Aorta (tissue), 5 donors: Measurements from ENCODE around the gene TFAP2E. TPM values are rescaled to one million over a fixed set of nuclear protein-coding genes. Genes with fewer than 3 reads are reported as not detected.
A peak's percentile ranks its signal among the peaks of the same experiment; 100 is the strongest.

ENCODE experiments used
- ATAC-seq: fragments of 200-7000 bp; cut with Tn5 transposase; one replicate; pipeline ENCODE4 v1.9.1; 2022; ENCODE audit warnings: moderate library complexity; ENCODE audit not compliant: low FRiP score
- DNase-seq, 2 donors: peaks; one replicate each; pipeline ENCODE4 v3.0.0-alpha.2; 2020
- H3K27ac ChIP-seq, 2 donors: one replicate each; pipeline ENCODE4 v1.5.1; 2013; ENCODE audit warnings: low read length in 2 of 2, mild to moderate bottlenecking in 2 of 2, moderate library complexity in 2 of 2, control low read depth in 1 of 2, inconsistent platforms in 1 of 2, low read depth in 1 of 2
- H3K27me3 ChIP-seq, 2 donors: one replicate each; pipeline ENCODE4 v1.6.1; 2013; ENCODE audit warnings: control low read depth in 1 of 2, low read length in 1 of 2, mild to moderate bottlenecking in 1 of 2, moderate library complexity in 1 of 2; ENCODE audit not compliant: insufficient read depth in 2 of 2, control insufficient read depth in 1 of 2
- H3K36me3 ChIP-seq, 2 donors: one replicate each; pipeline ENCODE4 v1.6.1; 2013; ENCODE audit warnings: control low read depth in 1 of 2, low read length in 1 of 2, mild to moderate bottlenecking in 1 of 2; ENCODE audit not compliant: insufficient read depth in 2 of 2, control insufficient read depth in 1 of 2
- H3K4me1 ChIP-seq, 2 donors: one replicate each; pipeline ENCODE4 v1.6.1; 2013; ENCODE audit warnings: low read length in 2 of 2, control low read depth in 1 of 2, mild to moderate bottlenecking in 1 of 2, moderate library complexity in 1 of 2; ENCODE audit not compliant: insufficient read depth in 2 of 2, control insufficient read depth in 1 of 2
- H3K4me3 ChIP-seq, 2 donors: one replicate each; pipeline ENCODE4 v1.5.1; 2013; ENCODE audit warnings: low read length in 2 of 2, control low read depth in 1 of 2, mild to moderate bottlenecking in 1 of 2
- H3K9me3 ChIP-seq: one replicate; pipeline ENCODE4 v1.6.1; 2013; ENCODE audit warnings: mild to moderate bottlenecking, low read length; ENCODE audit not compliant: control insufficient read depth
- WGBS, 2 donors: extraction: QIAGEN DNeasy Blood & Tissue Kit; methylation state at CpG; one replicate each; pipeline ENCODE4 v1.1.7; 2013; 5-methylcytosine and 5-hydroxymethylcytosine counted together
- intact Hi-C, 2 donors: fragments of 100-400 bp; cut with DNase I; formaldehyde crosslinking; loops; one replicate each; pipeline versions ENCODE4 v1.14.2 to v1.15.0; 2022
- polyA plus RNA-seq, 2 donors: library from polyadenylated mRNA; stranded (reverse); fragments of 200-250 nt; gene quantifications; one replicate each; pipeline ENCODE4 v1.2.3, GENCODE V29; 2013
- total RNA-seq, 2 donors: library from RNA; stranded (reverse); fragmentation: NEBNext Ultra II Directional; extraction: Animal tissue kit (Norgen Biotek cat#: 25700); gene quantifications; one replicate each; pipeline ENCODE4 v1.2.1, GENCODE V29; 2021
- donor health status: healthy with polysubstance abuse.
- donor health status: Bipolar disorder and iron deficiency.
- donor health status: DM: no; HTN: no; CAD: no.
- donor health status: DM: no; HTN: no; CAD: no.
- donor health status: DM: yes; HTN: yes; CAD: no.

The TFAP2E gene
- total and polyA plus RNA-seq, 4 donors: 0.71 to 1.1 (median 1.0) TPM; not detected in 1

DNA sequence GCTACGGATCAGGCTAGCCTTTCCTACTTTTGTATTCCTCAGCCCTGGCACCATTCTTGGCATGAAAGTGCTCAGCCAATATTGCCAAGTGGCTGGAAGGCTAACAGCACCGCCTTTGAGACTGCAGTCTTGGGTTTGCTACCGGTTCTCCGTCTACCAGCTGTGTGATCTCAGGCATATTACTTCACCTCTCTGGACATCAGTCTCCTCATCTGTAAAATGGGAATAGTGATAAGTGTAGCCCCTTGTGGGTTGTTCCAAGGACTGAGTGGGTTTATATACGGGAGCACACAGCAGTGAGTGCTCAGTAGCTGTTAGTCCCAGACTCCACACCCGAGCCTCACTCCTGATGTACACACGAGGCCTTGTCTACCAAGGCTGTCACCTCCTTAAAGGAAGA lies 13.7 kb downstream of the TFAP2E start:
- Histone ChIP-seq H3K27ac (no peak overlapping the region), H3K27me3 (no peaks in the 10 kb centered on the region), H3K36me3 (no peaks in the 10 kb centered on the region), H3K9me3 (no peaks in the 10 kb centered on the region), H3K4me1 (no peaks in the 10 kb centered on the region), H3K4me3 (no peak overlapping the region)
- intact Hi-C loops: no loop called here
- DNase-seq (no peak), ATAC-seq (no peak)
- 87 to 90% methylated on average over 7 of the region's 7 CpGs for WGBS, 2 donors

DNA sequence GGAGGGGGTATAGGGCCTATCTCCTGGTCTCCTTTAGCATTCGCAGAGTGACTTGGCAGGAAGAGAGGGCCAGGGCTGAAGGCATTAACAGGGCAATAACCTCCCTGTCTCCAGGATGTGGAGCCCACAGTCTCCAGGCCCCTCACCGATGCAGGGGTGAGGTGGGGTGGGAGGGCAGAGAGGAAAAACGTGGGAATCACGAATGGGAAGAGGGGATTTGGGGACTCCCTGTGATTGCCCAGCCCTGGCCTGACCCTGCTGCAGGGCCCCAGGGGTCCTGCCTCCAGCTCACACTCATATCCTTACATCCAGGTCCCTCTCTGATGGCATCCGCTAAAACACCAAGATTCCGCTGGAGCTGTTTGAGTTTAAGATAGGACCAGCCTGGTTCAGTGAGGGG lies 14.6 kb downstream of the TFAP2E start:
- H3K4me1 ChIP-seq: no peaks in the 10 kb centered on the region
- no peak overlapping the region for H3K27ac ChIP-seq
- H3K9me3 ChIP-seq: no peaks in the 10 kb centered on the region
- WGBS, 2 donors: 81 to 85% methylated on average over 6 of the region's 6 CpGs
- ATAC-seq (no peak), DNase-seq (peak in 1 of 2 donors; percentile 61)
- no peaks in the 10 kb centered on the region for H3K36me3 ChIP-seq
- no peak overlapping the region for H3K4me3 ChIP-seq
- no peaks in the 10 kb centered on the region for H3K27me3 ChIP-seq
- intact Hi-C loops: no loop called here

DNA sequence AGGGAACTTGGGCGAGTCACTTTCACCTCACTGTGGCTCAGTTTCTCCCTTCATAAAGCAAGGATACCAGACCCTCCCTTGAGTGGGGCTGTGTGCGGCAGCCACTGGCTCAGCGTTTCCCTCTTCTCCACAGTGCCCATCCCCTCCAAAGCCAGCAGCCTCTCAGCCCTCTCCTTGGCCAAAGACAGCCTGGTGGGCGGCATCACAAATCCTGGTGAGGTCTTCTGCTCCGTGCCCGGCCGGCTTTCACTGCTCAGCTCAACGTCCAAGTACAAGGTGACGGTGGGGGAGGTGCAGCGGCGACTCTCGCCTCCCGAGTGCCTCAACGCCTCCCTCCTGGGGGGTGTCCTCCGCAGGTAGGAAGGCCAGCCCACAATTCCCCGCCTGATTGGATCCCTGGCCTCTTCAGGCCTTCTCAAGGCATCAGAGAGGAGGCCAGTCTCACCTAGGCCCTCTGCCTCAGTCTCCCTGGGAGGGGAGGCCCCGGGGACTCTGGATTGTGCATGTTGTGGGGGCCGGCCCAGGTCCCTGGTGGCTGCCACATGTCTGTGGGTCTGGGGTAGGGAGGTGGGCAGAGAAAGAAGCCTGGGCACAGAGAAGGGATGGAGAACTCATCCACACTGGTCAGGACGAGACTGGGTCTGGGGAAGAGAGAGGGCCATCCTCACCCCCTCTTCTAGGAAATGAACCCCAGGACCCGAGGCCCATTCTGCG lies 15.2 kb downstream of the TFAP2E start:
- DNase-seq (peak in 1 of 2 donors; percentile 61), ATAC-seq (peak; percentile 45)
- H3K36me3 ChIP-seq: no peaks in the 10 kb centered on the region
- H3K27ac ChIP-seq: no peak overlapping the region
- H3K9me3 ChIP-seq: no peaks in the 10 kb centered on the region
- H3K4me3 ChIP-seq: no peak overlapping the region
- intact Hi-C loops: no loop called here
- no peaks in the 10 kb centered on the region for H3K27me3 ChIP-seq
- H3K4me1 ChIP-seq: no peaks in the 10 kb centered on the region
- WGBS, 2 donors: 69 to 75% methylated on average over 21 of the region's 21 CpGs

DNA sequence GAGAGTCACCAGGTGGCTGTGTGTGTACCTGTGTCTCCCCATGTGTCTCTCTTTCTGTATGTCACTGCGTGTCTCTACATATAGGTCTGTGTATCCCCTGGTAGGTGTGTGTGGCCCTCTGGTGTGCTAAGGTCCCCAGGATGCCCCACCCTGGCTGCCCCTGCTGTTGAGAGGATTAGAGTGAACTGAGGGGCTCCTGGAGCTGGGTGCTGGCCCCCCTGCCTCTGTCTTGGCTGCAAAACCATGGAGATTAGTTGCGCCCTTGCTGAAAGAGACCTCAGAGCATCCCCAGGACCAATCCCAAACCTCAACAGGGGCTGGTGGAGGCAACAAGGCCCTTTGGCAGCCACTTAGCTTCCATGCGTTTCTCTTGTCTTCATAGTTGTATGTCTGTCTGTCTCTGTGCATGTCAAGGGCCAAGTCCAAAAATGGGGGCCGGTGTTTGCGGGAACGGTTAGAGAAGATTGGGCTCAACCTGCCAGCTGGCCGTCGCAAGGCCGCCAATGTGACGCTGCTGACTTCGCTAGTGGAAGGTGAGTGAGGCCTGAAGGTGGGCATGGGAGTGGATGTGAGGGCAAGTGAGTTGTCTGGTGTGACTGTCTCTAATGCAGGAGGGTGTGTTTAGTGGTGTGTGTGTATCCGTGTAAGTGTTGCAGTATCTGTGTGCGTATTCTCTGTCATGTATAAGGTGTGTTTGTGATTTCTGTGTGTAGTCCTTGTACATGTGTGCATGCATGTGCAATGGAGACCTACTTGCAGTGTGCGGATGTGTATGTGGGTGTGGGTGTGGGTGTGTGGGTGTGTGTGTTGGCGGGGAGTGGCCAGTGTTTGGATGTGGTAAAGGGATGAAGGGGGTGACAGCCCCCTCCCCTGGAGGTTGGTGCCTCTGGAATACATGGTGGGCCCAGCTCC lies 16.7 kb downstream of the TFAP2E start:
- peak in 1 of 2 donors; percentile 45 for DNase-seq
- H3K27me3 ChIP-seq: no peaks in the 10 kb centered on the region
- no peaks in the 10 kb centered on the region for H3K4me1 ChIP-seq
- ATAC-seq: no peak
- no peak overlapping the region for H3K4me3 ChIP-seq
- intact Hi-C loops: no loop called here
- H3K9me3 ChIP-seq: no peaks in the 10 kb centered on the region
- H3K27ac ChIP-seq: no peak overlapping the region
- no peaks in the 10 kb centered on the region for H3K36me3 ChIP-seq
- 96 to 97% methylated on average over 15 of the region's 15 CpGs for WGBS, 2 donors

DNA sequence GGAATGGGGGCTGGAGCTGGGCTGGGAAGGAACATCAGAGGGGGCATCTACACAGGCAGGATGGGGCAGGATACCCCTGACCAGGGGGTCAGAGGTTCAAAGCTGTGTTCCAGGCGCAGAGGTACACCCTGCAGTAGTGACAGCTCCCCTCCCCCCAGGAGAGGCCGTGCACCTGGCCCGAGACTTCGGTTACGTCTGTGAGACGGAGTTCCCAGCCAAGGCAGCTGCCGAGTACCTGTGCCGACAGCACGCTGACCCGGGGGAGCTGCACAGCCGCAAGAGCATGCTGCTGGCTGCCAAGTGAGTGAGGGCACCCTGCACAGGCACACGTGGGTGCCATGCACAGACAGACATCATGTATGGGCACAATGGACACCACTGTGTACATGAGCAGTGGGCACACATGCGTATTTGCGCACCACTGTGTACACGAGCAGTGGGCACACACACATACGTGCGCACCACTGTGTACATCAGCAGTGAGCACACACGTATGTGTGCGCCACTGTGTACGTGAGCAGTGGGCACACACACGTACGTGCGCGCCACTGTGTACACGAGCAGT lies 17.4 kb downstream of the TFAP2E start:
- H3K9me3 ChIP-seq: no peaks in the 10 kb centered on the region
- H3K27ac ChIP-seq: no peak overlapping the region
- intact Hi-C loops: no loop called here
- WGBS, 2 donors: 91 to 94% methylated on average over 25 of the region's 25 CpGs
- no peaks in the 10 kb centered on the region for H3K4me1 ChIP-seq
- peak in 1 of 2 donors; percentile 57 for DNase-seq
- ATAC-seq: no peak
- H3K36me3 ChIP-seq: no peaks in the 10 kb centered on the region
- H3K4me3 ChIP-seq: no peak overlapping the region
- no peaks in the 10 kb centered on the region for H3K27me3 ChIP-seq

DNA sequence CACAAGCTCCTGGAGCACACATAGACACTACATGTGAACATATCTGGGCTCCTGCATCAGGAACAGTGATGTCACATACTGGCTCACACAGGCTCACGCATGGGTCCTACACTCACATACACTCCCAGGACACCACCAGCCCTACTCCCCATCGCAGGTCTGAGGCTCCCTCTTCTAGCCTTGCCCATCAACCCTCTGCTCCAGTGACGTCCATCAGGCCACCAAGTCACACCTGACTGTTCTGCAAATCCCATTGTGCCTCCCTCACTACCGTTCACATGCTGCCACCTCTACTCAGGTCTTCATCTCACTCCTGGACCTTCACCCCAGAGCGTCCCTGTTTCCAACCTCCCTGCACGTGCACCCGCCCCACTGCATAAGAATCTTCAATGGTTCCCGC lies 18.1 kb downstream of the TFAP2E start:
- peak in 1 of 2 donors; percentile 40 for DNase-seq
- H3K27me3 ChIP-seq: no peaks in the 10 kb centered on the region
- H3K27ac ChIP-seq: no peak overlapping the region
- ATAC-seq: no peak
- intact Hi-C loops: no loop called here
- H3K4me1 ChIP-seq: no peaks in the 10 kb centered on the region
- no peaks in the 10 kb centered on the region for H3K9me3 ChIP-seq
- H3K36me3 ChIP-seq: no peaks in the 10 kb centered on the region
- H3K4me3 ChIP-seq: no peak overlapping the region
- WGBS, 2 donors: 89 to 92% methylated on average over 8 of the region's 8 CpGs

DNA sequence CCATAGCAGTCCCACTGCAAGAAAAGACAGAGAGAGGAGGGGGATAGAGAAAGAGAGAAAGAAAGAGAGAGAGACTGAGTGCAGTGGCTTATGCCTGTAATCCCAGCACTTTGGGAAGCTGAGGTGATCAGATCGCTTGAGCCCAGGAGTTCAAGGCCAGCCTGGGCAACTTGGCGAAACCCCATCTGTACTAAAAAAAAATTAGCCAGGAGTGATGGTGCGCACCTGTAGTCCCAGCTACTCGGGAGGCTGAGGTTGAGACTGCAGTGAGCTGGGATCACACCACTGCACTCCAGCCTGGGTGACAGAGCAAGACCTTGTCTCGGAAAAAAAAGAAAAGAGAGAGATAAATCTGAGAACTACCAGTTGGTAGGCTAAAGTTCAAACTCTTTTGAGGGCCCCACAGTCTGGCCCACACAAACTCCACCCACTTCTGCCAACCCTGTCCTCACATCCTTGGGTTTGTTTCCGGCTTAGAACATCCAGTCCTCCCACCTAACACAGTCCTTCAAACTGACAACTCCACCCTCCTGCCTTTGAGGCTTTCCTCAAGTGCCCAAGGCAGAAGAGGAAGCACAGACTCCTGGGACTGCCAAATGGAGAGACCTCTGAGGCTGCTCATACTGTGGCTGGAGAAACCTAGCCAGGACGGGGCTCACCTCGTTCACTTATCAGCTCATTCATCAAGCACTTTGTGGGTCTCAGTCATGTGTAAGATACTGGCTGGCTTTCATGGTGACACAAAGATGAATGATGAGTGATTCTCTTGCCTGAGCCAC lies 20.1 kb downstream of the TFAP2E start:
- Histone ChIP-seq H3K36me3 (no peaks in the 10 kb centered on the region), H3K27me3 (no peaks in the 10 kb centered on the region), H3K9me3 (no peaks in the 10 kb centered on the region), H3K4me1 (no peaks in the 10 kb centered on the region), H3K27ac (no peak overlapping the region), H3K4me3 (no peak overlapping the region)
- no peak for ATAC-seq
- DNase-seq: no peak
- intact Hi-C loops: no loop called here
- 78 to 79% methylated on average over 8 of the region's 8 CpGs for WGBS, 2 donors

DNA sequence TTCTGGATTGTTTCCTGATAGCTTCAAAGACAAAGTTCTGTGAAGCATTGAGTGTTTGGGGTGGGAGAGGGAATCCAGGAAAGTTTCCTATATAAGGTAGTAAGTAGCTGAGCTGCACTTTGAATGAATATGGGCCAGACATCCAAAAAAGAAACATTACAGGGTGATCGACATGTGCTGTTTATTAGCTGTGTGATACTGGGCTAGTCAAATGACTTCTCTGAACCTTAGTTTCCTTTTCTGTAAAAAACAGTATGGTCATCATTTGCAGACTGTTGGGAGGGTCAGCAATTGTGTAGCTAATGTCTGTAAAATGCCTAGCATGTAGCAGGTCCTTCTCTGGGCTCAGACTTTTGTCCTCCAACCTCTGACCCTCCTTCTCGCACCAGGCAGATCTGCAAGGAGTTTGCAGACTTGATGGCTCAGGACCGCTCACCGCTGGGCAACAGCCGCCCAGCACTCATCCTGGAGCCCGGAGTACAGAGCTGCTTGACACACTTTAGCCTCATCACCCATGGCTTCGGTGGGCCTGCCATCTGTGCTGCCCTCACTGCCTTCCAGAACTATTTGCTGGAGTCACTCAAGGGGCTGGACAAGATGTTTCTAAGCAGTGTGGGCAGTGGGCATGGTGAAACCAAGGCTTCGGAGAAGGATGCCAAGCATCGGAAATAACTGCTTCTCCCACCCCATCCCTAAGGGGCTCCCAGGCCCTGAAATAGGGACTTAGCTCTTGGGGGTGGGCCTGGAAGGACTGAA lies 21.1 kb downstream of the TFAP2E start:
- no peak overlapping the region for H3K27ac ChIP-seq
- 89 to 92% methylated on average over 9 of the region's 9 CpGs for WGBS, 2 donors
- no peaks in the 10 kb centered on the region for H3K4me1 ChIP-seq
- H3K9me3 ChIP-seq: no peaks in the 10 kb centered on the region
- ATAC-seq (no peak), DNase-seq (peak in 1 of 2 donors; percentile 62)
- H3K27me3 ChIP-seq: no peaks in the 10 kb centered on the region
- intact Hi-C loops: no loop called here
- no peak overlapping the region for H3K4me3 ChIP-seq
- no peaks in the 10 kb centered on the region for H3K36me3 ChIP-seq
